H1 (cell line): ENCODE measurements around the gene NCAPD3. TPM values are rescaled to one million over a fixed set of nuclear protein-coding genes. Genes with fewer than 3 reads are reported as not detected.

Source experiments
- CTCF ChIA-PET: fragments of 300-600 bp; sonication (Branson Sonifier 250); formaldehyde crosslinking; loops from one replicate; lab custom pipeline; 2021; ENCODE audit not compliant: partially characterized antibody; lab: Charles Lee
- POLR2A ChIA-PET: fragments of 300-600 bp; sonication (Branson Sonifier 250); formaldehyde crosslinking; loops from one replicate; lab custom pipeline; 2021; ENCODE audit warnings: inconsistent platforms; ENCODE audit not compliant: partially characterized antibody; lab: Charles Lee
- DNase-seq, 2 experiments: peaks; one replicate each; pipeline versions ENCODE4 v3.0.0 to v3.0.0-alpha.2; 2010 to 2022; ENCODE audit warnings: low spot score in 2 of 2, low read depth in 1 of 2, mixed read lengths in 1 of 2
- FAIRE-seq: peaks from 2 replicates; lab custom pipeline; 2011; peaks lifted over from hg19 to GRCh38; lab: Jason Lieb, UNC
- H2AFZ ChIP-seq: 2 replicates; pipeline ENCODE4 v1.8.1; 2012; ENCODE audit warnings: low read length, inconsistent platforms
- H2AK5ac ChIP-seq: 2 replicates; pipeline ENCODE4 v1.6.1; 2013; ENCODE audit warnings: low read depth, low read length
- H2BK120ac ChIP-seq: replicated peaks from 2 replicates; pipeline ENCODE3; 2013; ENCODE audit warnings: low read depth, low read length, inconsistent platforms
- H2BK12ac ChIP-seq: 2 replicates; pipeline ENCODE4 v1.6.1; 2013; ENCODE audit warnings: low read depth, low read length
- H2BK15ac ChIP-seq: 2 replicates; pipeline ENCODE4 v1.6.1; 2013; ENCODE audit warnings: low read length
- H2BK20ac ChIP-seq: 2 replicates; pipeline ENCODE4 v1.6.1; 2013; ENCODE audit warnings: low read length
- H2BK5ac ChIP-seq: 2 replicates; pipeline ENCODE4 v1.6.1; 2013; ENCODE audit warnings: low read depth, low read length
- H3K14ac ChIP-seq: 2 replicates; pipeline ENCODE4 v1.6.1; 2013; ENCODE audit warnings: inconsistent platforms; ENCODE audit not compliant: insufficient read length
- H3K18ac ChIP-seq: 2 replicates; pipeline ENCODE4 v1.6.1; 2013; ENCODE audit warnings: low read length; ENCODE audit errors: extremely low read depth
- H3K23ac ChIP-seq: 2 replicates; pipeline ENCODE4 v1.6.1; 2013; ENCODE audit warnings: inconsistent platforms; ENCODE audit not compliant: insufficient read length
- H3K23me2 ChIP-seq: 2 replicates; pipeline ENCODE4 v1.6.1; 2013; ENCODE audit warnings: low read depth, low read length
- H3K27ac ChIP-seq: 2 replicates; pipeline ENCODE4 v1.6.1; 2011; ENCODE audit warnings: low read depth, low read length, inconsistent platforms
- H3K27me3 ChIP-seq, 4 experiments: replicated peaks in 1 of 4; 1 replicate in 1 of 4; 2 replicates in 3 of 4; pipeline versions ENCODE4 v1.6.1 to v1.8.1; 2011 to 2013; ENCODE audit warnings: low read length in 3 of 4, mild to moderate bottlenecking in 3 of 4, inconsistent platforms in 2 of 4, mixed read lengths in 2 of 4, moderate library complexity in 1 of 4; ENCODE audit not compliant: control insufficient read depth in 3 of 4, insufficient read depth in 3 of 4; ENCODE audit errors: extremely low read depth in 1 of 4
- H3K36me3 ChIP-seq, 4 experiments: 2 replicates each; pipeline versions ENCODE4 v1.6.1 to v1.8.1; 2011 to 2013; ENCODE audit warnings: mild to moderate bottlenecking in 4 of 4, low read length in 3 of 4, moderate library complexity in 2 of 4, control low read depth in 1 of 4, inconsistent platforms in 1 of 4; ENCODE audit not compliant: insufficient read depth in 4 of 4, control insufficient read depth in 2 of 4
- H3K4ac ChIP-seq: replicated peaks from 2 replicates; pipeline ENCODE3; 2013; ENCODE audit warnings: low read length, low read depth, mixed read lengths, inconsistent platforms; ENCODE audit not compliant: insufficient read length
- H3K4me1 ChIP-seq, 4 experiments: replicated peaks in 1 of 4; 1 replicate in 1 of 4; 2 replicates in 3 of 4; pipeline versions ENCODE4 v1.6.1 to v1.8.1; 2011 to 2013; ENCODE audit warnings: low read length in 3 of 4, inconsistent platforms in 2 of 4, mixed read lengths in 1 of 4; ENCODE audit not compliant: insufficient read depth in 4 of 4, control insufficient read depth in 3 of 4
- H3K4me2 ChIP-seq, 2 experiments: 2 replicates each; pipeline versions ENCODE4 v1.6.1 to v1.8.1; 2011 to 2013; ENCODE audit warnings: low read depth in 2 of 2, low read length in 2 of 2, control low read depth in 1 of 2, inconsistent platforms in 1 of 2, mild to moderate bottlenecking in 1 of 2; ENCODE audit not compliant: insufficient read depth in 1 of 2
- H3K4me3 ChIP-seq, 4 experiments: fragments of 200-600, 300-600 bp in 1 of 4; sonication (generic), shearing (Covaris generic), sonication (Bioruptor Twin) in 1 of 4; 2 replicates each; pipeline versions ENCODE4 v1.5.1 to v1.8.1; 2011 to 2016; ENCODE audit warnings: low read length in 4 of 4, low read depth in 3 of 4, control low read depth in 2 of 4, inconsistent platforms in 2 of 4, mild to moderate bottlenecking in 2 of 4, mixed read lengths in 1 of 4, moderate library complexity in 1 of 4; ENCODE audit not compliant: insufficient read depth in 2 of 4; ENCODE audit errors: extremely low read depth in 1 of 4
- H3K56ac ChIP-seq: replicated peaks from 2 replicates; pipeline ENCODE3; 2013; ENCODE audit warnings: low read depth, mild to moderate bottlenecking, mixed read lengths, low read length, inconsistent platforms; ENCODE audit not compliant: insufficient read length
- H3K79me1 ChIP-seq: 2 replicates; pipeline ENCODE4 v1.6.1; 2013; ENCODE audit warnings: low read depth, low read length, control low read depth
- H3K79me2 ChIP-seq, 2 experiments: 2 replicates each; pipeline versions ENCODE4 v1.6.1 to v1.8.1; 2012 to 2013; ENCODE audit warnings: low read length in 2 of 2, mild to moderate bottlenecking in 2 of 2, inconsistent platforms in 1 of 2; ENCODE audit not compliant: insufficient read depth in 2 of 2, control insufficient read depth in 1 of 2
- H3K9ac ChIP-seq, 4 experiments: replicated peaks in 1 of 4; 1 replicate in 1 of 4; 2 replicates in 3 of 4; pipeline versions ENCODE4 v1.6.1 to v1.8.1; 2011 to 2013; ENCODE audit warnings: low read depth in 3 of 4, low read length in 3 of 4, control low read depth in 2 of 4, mild to moderate bottlenecking in 2 of 4, moderate library complexity in 2 of 4, inconsistent platforms in 1 of 4; ENCODE audit errors: extremely low read depth in 1 of 4
- H3K9me3 ChIP-seq, 2 experiments: 2 replicates each; pipeline versions ENCODE4 v1.6.1 to v1.8.1; 2012 to 2013; ENCODE audit warnings: mild to moderate bottlenecking in 2 of 2, moderate library complexity in 2 of 2, control low read depth in 1 of 2, inconsistent platforms in 1 of 2, low read depth in 1 of 2, low read length in 1 of 2, mixed read lengths in 1 of 2; ENCODE audit not compliant: insufficient read depth in 2 of 2
- H4K20me1 ChIP-seq, 2 experiments: replicated peaks in 1 of 2; 2 replicates each; pipeline versions ENCODE3 to v1.8.1; 2011 to 2013; ENCODE audit warnings: inconsistent platforms in 2 of 2, low read length in 2 of 2, mild to moderate bottlenecking in 1 of 2; ENCODE audit not compliant: insufficient read depth in 2 of 2, control insufficient read depth in 1 of 2
- H4K5ac ChIP-seq: 2 replicates; pipeline ENCODE4 v1.6.1; 2013; ENCODE audit warnings: low read length, low read depth, mixed read lengths, inconsistent platforms; ENCODE audit not compliant: insufficient read length
- H4K8ac ChIP-seq: 2 replicates; pipeline ENCODE4 v1.8.0; 2013; ENCODE audit warnings: mild to moderate bottlenecking, moderate library complexity, low read length, inconsistent platforms; ENCODE audit not compliant: insufficient read depth; ENCODE audit errors: extremely low read depth
- H4K91ac ChIP-seq: replicated peaks from 2 replicates; pipeline ENCODE3; 2013; ENCODE audit warnings: low read length, mixed read lengths, inconsistent platforms; ENCODE audit not compliant: insufficient read length
- EGR1 ChIP-seq: IDR thresholded peaks from 2 replicates; pipeline ENCODE4 v1.6.1; 2011; ENCODE audit warnings: low read depth, low read length, borderline replicate concordance
- GTF2F1 ChIP-seq: IDR thresholded peaks from 2 replicates; pipeline ENCODE4 v1.6.1; 2012; ENCODE audit warnings: low read depth, low read length, improper control_type of control experiment, borderline replicate concordance
- KDM4A ChIP-seq: IDR thresholded peaks from one replicate; pipeline ENCODE4 v1.7.1; 2012; ENCODE audit warnings: low read depth, mild to moderate bottlenecking, moderate library complexity, low read length, inconsistent platforms; ENCODE audit not compliant: severe bottlenecking
- POU5F1 ChIP-seq: IDR thresholded peaks from 2 replicates; pipeline ENCODE4 v1.6.1; 2011; ENCODE audit warnings: low read depth, mild to moderate bottlenecking, low read length, moderate library complexity
- SIN3A ChIP-seq, 2 experiments: IDR thresholded peaks in 1 of 2; conservative IDR thresholded peaks in 1 of 2; 2 replicates each; pipeline ENCODE4 v1.6.1; 2011 to 2012; ENCODE audit warnings: low read length in 2 of 2, improper control_type of control experiment in 1 of 2, low read depth in 1 of 2, mild to moderate bottlenecking in 1 of 2
- SP1 ChIP-seq: IDR thresholded peaks from 2 replicates; pipeline ENCODE4 v1.6.1; 2011; ENCODE audit warnings: low read depth, low read length
- TBP ChIP-seq: IDR thresholded peaks from 2 replicates; pipeline ENCODE4 v1.6.1; 2011; ENCODE audit warnings: low read depth, low read length, improper control_type of control experiment
- WGBS, 2 experiments: shearing (Covaris generic) in 1 of 2; methylation state at CpG; one replicate each; pipeline versions ENCODE4 v1.1.6 to v1.1.7; 2013 to 2015; ENCODE audit warnings: low lambda C conversion rate in 2 of 2, mixed read lengths in 2 of 2, inconsistent platforms in 1 of 2, low coverage in 1 of 2, missing lambda C conversion rate in 1 of 2; ENCODE audit not compliant: insufficient replicate concordance in 2 of 2, insufficient coverage in 1 of 2, insufficient read length in 1 of 2; ENCODE audit errors: extremely low coverage in 1 of 2, missing lambda C conversion rate in 1 of 2; 5-methylcytosine and 5-hydroxymethylcytosine counted together
- polyA plus RNA-seq, 7 experiments: library from polyadenylated mRNA; depleted of rRNA in 3 of 7; stranded (reverse) in 5 of 7; unstranded in 2 of 7; fragments of >200 nt in 5 of 7; fragments of 200-250 nt in 2 of 7; gene quantifications; 1 replicate in 5 of 7; 2 replicates in 1 of 7; 4 replicates in 1 of 7; pipeline versions ENCODE4 v1.2.1 to v1.2.3, GENCODE V29; 2011 to 2013; ENCODE audit warnings: missing spikeins in 2 of 7, mixed read lengths in 2 of 7
- total RNA-seq: library from RNA; stranded (reverse); fragmentation: NEBNext Ultra II Directional; extraction: Animal tissue kit (Norgen Biotek cat#: 25700); gene quantifications from 2 replicates; pipeline ENCODE4 v1.2.1, GENCODE V29; 2021

Gene NCAPD3
- total and polyA plus RNA-seq, 2 of the 8 experiments (the other 6 are each of a cell fraction or from before 2014, with no cell fraction given), result 26.5 to 55.2 TPM

GRCh38 chr11:134238956-134239355, 15.2 kb upstream of the NCAPD3 start:
- Histone ChIP-seq H3K36me3 (peaks cover 0 to 8% (median 3%) of the 10 kb centered on the region in 4 experiments; a peak in 3 of 8 replicates), H2AFZ (no peak overlapping the region), H2BK5ac (no peak overlapping the region), H3K9me3 (no peaks in the 10 kb centered on the region), H4K5ac (no peak overlapping the region), H3K14ac (no peak overlapping the region), H3K79me2 (no peaks in the 10 kb centered on the region), H2BK120ac (no peak overlapping the region), H2BK12ac (no peak overlapping the region), H3K4ac (no peak overlapping the region), H3K23me2 (no peaks in the 10 kb centered on the region), H2BK15ac (no peak overlapping the region), H3K27me3 (no peaks in the 10 kb centered on the region), H4K91ac (no peak overlapping the region), H2BK20ac (no peak overlapping the region), H3K79me1 (no peaks in the 10 kb centered on the region; the same call in 1 of the 2 replicates), H3K18ac (no peak overlapping the region), H3K56ac (no peak overlapping the region), H3K27ac (no peak overlapping the region), H3K4me3 (no peak overlapping the region), H3K4me1 (no peaks in the 10 kb centered on the region), H4K20me1 (no peaks in the 10 kb centered on the region), H4K8ac (no peak overlapping the region), H2AK5ac (no peak overlapping the region), H3K23ac (no peak overlapping the region), H3K4me2 (no peak overlapping the region), H3K9ac (no peak overlapping the region)
- 94% methylated on average over 5 of the region's 5 CpGs; no CpG with 5 or more reads in 1 of the 2 experiments for WGBS, 2 experiments
- FAIRE-seq (no peak), DNase-seq (no peak)
- TF ChIP-seq KDM4A (no peak), EGR1 (no peak), POU5F1 (no peak), SP1 (no peak), SIN3A (conservative IDR thresholded peaks at IDR 0.05 in 1 of 2, IDR thresholded peaks at IDR 0.05 in 1 of 2; ENCODE audit: low read depth in 1 of 2, low read length in 2 of 2) (no peak), TBP (no peak), GTF2F1 (no peak)
- ChIA-PET POLR2A (interaction anchor here (2.4 kb wide), 1 partner anchor 14 kb away, joined by 6 read pairs; the partner anchor contains the start of gene VPS26B), CTCF (interaction anchor here (1.0 to 1.6 kb wide), 3 partner anchors 9 to 10 kb away, joined by 3 to 5 read pairs (median 3); no protein-coding TSS in a partner anchor)
